ENCODE measurements around the gene TBPL1.
A peak's percentile ranks its signal among the peaks of the same experiment; 100 is the strongest.

The TBPL1 gene

DNA sequence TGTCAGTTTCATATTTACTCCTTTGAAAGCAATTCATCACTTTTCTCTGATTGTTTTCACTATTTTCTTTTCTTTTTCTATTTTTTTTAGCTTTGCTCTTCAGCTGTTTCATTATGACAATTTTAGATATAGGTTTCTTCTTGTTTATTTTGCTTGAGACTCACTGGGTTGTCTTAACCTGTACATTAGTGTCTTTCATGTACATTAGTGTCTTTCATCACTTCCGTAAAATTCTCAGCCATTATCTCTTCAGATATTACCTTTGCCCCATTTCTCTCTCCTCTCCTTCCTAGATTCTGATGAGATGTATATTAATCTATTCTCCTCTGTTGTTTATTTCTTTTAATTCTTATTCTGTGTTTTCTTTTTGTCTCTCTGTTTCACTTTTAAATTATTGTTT, 14.5 kb upstream of the TBPL1 start:
- DNase-seq (ENCODE audit: low read depth in 1 of 2, low spot score in 1 of 2) = no peak
- in situ Hi-C loops (cut with HindIII; ENCODE audit: low pct_unique_long_range_greater_than_20kb, low sequenced_read_pairs) = no loop called here
- TF ChIP-seq JUND (IDR thresholded peaks at IDR 0.05; ENCODE audit: low read depth) = no peak

DNA sequence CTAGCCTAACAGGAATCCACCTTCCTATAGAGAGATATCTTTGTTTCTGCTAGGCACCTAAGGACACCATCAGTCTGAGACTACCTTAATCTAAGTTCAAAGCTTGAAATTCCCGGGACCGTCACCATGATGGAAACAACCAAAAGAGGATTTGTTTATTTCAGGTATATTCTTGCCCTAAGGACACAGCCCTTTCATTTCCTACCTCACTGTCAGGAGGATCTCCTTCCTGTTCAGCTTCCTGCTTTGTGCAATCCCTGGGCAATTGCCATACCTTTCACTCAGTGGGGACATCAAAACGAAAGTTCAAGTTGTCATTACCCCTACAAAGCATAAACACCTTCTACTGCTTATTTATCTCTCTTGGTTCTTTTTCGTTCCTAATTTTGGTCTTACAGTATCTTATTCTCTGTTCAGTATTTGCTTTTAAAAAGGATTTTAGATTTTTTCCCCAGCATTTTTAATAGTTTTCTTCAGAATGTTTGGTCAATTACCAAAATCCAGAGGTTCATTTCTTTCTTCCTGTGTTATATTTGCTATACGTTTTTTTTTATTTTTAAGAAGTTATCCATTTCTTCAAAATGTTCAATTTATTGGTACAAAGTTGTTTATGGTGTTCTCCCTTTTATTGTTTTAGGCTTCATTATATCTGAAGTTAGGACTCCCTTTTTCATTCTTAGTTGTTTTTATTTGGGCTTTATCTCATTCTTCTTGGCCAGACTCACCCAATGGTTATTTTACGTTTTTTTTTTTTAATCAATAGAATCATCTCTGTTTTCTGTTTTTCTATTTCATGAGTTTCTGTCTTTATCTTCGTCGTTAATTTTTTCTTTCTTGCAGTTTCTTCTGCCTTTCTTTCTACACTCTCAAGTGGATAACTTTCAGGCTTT, 13.0 kb upstream of the TBPL1 start:
- DNase-seq (ENCODE audit: low read depth in 1 of 2, low spot score in 1 of 2) = peak in 1 of 2 experiments; percentile 59
- in situ Hi-C loops (cut with HindIII; ENCODE audit: low pct_unique_long_range_greater_than_20kb, low sequenced_read_pairs) = no loop called here
- no peak for TF ChIP-seq JUND (IDR thresholded peaks at IDR 0.05; ENCODE audit: low read depth)

DNA sequence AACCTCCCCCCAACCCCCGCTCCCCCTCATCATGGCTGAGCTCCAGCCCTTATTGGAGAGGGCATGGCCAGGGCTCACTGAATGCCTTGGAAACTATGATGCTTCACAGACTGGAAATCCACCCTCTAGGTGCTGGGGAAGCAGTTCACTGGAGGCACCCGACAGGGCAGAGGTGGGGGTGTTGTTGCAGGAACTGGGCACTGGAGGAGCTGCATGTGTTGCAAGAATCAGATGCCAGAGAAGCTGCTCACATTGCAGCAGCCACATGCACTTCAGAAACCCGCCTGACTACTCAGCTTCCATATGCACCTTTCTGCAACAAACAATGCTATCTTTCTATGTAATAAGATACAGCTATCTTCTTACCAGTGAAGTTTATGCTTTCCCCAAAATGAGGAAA, 7.9 kb upstream of the TBPL1 start:
- no peak for TF ChIP-seq JUND (IDR thresholded peaks at IDR 0.05; ENCODE audit: low read depth)
- in situ Hi-C loops (cut with HindIII; ENCODE audit: low pct_unique_long_range_greater_than_20kb, low sequenced_read_pairs) = no loop called here
- DNase-seq (ENCODE audit: low read depth in 1 of 2, low spot score in 1 of 2) = no peak

DNA sequence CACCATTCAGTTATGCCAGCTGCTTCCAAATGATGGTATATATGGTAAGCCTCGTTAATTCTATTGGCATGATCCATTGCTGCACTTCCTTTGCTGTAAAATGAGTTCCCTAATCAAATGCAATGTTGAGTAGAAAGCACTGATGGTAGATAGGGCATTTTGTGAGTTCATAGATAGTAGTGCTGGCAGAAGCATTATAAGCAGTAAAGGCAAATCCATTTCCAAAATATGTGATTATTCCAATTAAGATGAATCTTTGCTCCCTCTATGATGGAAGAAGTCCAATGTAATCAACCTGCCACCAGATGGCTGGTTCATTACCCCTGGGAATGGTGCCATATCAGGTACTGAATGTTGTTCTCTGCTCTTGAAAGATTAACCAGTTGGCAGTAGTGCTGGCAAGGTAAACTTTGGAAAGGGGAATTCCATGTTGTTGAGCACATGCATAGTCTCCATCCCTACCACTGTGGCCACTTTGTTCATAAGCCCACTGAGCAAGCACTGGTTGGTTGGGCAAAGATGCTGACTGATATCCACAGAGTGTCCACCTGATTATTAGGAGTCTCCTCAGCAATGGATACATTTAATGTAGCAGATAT, 5.6 kb upstream of the TBPL1 start:
- no peak for DNase-seq (ENCODE audit: low read depth in 1 of 2, low spot score in 1 of 2)
- no peak for TF ChIP-seq JUND (IDR thresholded peaks at IDR 0.05; ENCODE audit: low read depth)
- in situ Hi-C loops (cut with HindIII; ENCODE audit: low pct_unique_long_range_greater_than_20kb, low sequenced_read_pairs) = no loop called here

DNA sequence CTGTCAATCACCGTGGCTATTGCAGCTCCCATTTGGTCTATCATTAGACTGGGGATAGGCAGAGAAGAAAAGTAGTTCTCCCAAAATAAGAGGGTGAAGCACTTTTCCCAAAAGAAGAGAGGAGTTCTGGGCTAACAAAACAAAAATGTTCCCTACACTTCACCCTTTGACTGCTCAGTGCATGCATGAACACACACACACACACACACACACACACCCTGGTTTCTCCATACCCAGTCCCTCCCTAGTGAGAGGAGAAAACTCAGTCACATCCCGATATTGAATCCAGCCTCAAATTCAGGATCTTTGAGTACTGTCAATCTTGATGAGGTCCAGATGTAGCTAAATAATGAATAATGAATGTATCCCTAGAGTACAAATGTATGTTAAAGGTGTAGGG, 4.6 kb upstream of the TBPL1 start:
- in situ Hi-C loops (cut with HindIII; ENCODE audit: low pct_unique_long_range_greater_than_20kb, low sequenced_read_pairs) = no loop called here
- TF ChIP-seq JUND (IDR thresholded peaks at IDR 0.05; ENCODE audit: low read depth) = no peak
- DNase-seq (ENCODE audit: low read depth in 1 of 2, low spot score in 1 of 2) = no peak

DNA sequence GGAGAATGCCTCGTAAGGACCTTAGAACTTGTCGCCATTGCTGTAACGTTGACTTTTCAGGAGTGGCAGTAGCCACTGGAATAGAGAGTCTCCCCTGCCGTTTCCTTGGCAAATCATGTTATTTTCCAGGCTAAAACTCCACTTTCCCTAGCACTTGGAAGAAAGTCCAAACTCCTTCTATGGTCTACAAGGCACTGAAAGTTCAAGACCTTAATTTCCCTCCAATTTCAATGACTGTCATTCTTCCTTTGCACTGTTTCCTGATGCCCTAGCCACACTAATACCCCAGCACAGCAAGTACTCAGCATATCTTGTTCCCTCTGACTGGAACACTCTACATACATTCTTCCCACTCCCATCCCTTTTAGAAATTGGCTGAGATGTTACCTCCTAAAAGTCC, 1.8 kb upstream of the TBPL1 start:
- in situ Hi-C loops (cut with HindIII; ENCODE audit: low pct_unique_long_range_greater_than_20kb, low sequenced_read_pairs) = no loop called here
- no peak for DNase-seq (ENCODE audit: low read depth in 1 of 2, low spot score in 1 of 2)
- no peak for TF ChIP-seq JUND (IDR thresholded peaks at IDR 0.05; ENCODE audit: low read depth)

DNA sequence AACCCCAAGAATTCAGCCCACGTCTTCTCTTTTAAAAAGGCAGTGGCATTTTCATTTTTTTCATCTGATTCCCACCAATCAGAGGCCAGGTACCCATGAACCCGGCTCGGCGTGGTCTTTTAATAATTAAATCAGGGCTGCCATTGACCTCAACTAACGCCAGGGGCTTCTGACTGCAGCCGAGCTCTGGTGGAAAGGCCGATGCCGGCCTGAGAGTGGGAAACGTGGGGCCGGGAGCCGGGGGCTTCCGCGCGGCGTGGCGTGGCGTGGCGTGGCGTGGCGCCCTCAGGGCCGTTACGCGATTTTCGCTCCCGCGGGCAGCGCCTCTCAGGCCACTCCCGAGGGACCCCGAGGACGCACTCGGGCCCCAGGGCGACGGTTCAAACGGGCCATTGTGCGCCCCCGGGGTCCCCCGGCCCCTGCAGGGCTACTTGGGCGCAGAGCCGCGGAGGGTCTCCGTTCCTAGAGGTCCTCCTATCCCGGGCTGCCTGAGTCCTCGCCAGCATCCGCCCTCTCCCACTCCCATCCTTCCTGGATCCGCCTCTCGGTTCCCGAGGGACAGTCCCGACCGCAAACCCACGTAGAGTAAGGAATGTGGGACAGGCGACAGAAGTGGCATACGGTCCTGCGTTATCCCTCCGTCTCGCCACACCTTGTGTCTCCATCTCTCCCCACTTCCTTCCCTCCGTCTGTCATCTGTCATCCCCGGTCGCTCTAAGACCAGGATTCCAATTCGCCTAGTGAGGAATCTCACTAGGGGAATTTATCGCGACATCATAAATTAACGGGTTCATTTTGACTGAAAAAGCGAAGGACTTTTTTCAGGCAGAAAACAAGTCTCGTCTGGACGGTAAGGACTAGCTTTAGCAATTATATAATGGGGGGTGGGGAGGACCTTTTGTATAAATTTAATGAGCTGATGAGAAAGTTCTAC, 876 bp upstream of the TBPL1 start:
- DNase-seq (ENCODE audit: low read depth in 1 of 2, low spot score in 1 of 2) = peak; percentile 26 to 56
- in situ Hi-C loops (cut with HindIII; ENCODE audit: low pct_unique_long_range_greater_than_20kb, low sequenced_read_pairs) = no loop called here
- no peak for TF ChIP-seq JUND (IDR thresholded peaks at IDR 0.05; ENCODE audit: low read depth)

DNA sequence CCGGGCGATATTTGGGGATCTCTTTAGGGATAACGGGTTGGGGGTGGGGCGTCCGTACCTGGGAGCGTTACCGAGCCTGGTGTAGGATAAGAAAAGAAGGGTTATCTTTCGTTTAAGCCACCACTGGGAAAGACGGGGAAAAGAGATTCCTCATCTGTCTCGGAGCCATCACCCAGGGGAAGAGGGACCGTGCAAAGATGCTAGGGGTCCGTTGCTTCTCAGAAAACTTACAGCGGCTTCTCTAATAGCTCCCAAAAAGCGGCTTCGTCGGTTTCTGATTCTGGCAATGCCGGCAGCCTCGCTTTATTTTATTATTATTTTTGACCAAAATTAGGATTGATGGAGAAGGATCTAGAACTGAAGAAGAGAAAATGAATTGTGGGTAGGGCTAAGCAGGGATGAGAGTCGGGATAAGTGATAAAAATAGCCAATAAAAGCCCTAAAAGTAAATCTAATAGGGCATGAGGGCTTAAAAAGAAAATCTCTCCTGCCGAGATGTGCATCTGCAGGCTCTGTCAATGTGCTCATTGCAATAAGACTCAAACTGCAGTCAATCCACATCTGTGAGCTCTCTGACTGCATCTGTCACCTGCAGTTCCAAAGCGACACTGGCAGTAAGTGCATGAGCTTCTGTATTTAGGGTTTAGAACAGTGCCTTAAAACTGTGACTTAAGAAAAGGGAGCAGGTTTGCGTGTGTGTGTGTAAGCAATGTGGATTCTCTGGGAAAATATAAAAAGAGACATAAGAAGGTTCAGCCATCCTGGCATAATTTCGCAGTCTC, 801 bp downstream of the TBPL1 start:
- DNase-seq (ENCODE audit: low read depth in 1 of 2, low spot score in 1 of 2) = no peak
- in situ Hi-C loops (cut with HindIII; ENCODE audit: low pct_unique_long_range_greater_than_20kb, low sequenced_read_pairs) = no loop called here

DNA sequence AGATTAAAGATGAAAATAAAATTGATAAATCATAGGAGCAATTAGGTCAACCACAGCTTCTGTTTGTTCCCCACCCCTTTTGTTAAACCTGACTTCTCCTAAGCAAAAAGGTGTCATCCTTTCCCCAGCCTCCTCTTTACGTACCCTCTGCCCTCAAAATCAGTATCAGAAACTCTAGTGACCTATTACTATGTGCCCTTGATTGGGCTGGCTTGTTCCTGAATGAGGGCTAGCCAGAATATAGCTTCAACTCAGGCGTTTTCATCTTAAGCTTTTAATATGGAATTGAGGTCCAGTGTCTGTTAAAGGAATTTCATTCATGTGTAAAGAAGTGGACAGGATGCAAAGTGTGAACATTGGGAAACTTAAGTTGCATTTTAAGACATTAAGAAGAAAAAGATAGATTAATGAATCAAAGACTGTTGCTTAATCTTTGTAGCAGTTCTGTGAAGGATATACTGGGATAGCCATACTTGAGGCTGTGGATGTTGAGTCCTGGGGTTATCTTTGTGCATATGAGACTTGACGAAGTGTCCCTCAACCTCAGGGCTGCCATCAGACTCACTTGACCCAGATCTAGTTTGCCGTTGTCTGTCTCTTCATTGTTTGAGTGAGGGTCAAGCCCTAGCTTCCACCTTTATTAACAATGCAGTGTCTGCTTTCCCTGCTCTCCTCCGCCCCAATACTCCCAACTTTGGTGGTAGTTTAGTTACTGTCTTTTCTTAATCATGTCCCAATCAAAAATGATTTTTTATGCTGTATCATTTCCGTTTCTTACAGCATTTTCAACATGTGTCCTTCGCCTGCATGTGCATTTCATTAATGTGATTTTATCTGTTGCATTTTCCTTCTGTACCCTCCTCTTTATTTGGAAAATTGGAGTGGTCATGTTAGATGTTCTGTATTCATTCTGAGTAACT, 1.9 kb downstream of the TBPL1 start:
- TF ChIP-seq JUND (IDR thresholded peaks at IDR 0.05; ENCODE audit: low read depth) = no peak
- in situ Hi-C loops (cut with HindIII; ENCODE audit: low pct_unique_long_range_greater_than_20kb, low sequenced_read_pairs) = no loop called here
- no peak for DNase-seq (ENCODE audit: low read depth in 1 of 2, low spot score in 1 of 2)

More for the DNA sequence above, 801 bp downstream of the TBPL1 start:
- TF ChIP-seq JUND (IDR thresholded peaks at IDR 0.05; ENCODE audit: low read depth) = no peak

DNA sequence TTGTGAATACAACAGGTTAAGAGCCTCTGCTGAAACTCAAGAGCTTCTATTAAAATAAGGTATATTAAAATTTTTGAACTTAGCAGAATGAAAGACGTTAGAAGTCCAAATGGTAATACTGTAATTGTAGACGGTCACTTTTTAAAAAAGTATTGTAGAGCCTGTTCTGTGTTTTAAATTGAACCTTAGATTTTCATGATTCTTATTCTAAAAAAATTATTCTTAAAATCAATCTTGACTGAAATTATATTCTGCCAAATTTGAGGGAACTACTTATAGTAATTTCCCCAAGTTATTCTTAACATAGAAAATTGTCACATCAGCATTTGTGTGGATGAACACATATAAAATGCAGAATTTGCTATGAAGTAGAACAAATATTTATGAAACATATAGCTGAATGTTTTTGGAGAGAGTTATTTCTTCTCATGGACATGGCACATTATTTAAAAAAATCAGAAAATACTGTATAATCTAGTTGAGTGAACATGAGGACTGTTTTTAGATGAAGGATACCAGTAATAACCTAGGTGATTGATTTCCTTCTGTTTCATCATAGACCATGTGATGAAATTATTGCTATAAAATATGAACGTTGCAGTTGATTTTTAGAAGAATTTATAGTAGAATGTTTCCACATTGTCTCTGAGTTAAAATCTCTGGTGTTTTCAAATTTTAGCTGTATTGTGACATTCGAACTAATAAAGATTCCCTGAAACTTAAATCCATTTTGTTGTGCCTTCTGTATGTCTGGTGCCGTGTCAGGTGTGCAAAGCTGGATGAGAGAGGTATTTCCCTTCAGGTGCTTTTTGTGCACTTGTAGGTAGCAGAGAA, 2.8 kb downstream of the TBPL1 start:
- in situ Hi-C loops (cut with HindIII; ENCODE audit: low pct_unique_long_range_greater_than_20kb, low sequenced_read_pairs) = no loop called here
- DNase-seq (ENCODE audit: low read depth in 1 of 2, low spot score in 1 of 2) = no peak
- TF ChIP-seq JUND (IDR thresholded peaks at IDR 0.05; ENCODE audit: low read depth) = no peak
